ENCODE data around the gene VWA5B2.

VWA5B2 gene

DNA sequence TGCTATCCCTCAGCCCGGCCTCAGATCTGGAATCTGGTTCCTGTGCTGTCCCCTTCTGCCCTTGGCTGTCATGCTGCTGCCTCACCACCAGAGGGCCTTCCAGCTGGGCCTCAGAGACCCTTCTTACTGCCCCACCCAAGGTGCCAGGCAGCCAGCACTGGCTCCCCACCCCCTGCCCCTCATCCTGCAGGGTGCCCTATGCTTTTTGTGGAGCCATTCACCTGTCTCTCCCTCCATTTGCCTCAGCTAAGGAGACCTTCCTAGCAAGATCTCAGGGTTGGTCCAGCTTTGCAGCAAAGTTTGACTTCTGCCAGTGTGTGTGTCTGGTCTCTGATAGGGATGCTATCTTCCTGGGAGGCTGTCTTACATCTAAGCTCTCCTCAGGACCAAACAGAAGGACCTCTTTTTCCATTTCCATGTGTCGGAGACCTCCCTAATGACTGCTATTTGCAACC, 1.9 kb upstream of the VWA5B2 start:
- DNase-seq (ENCODE audit: low spot score) = peak; percentile 55

DNA sequence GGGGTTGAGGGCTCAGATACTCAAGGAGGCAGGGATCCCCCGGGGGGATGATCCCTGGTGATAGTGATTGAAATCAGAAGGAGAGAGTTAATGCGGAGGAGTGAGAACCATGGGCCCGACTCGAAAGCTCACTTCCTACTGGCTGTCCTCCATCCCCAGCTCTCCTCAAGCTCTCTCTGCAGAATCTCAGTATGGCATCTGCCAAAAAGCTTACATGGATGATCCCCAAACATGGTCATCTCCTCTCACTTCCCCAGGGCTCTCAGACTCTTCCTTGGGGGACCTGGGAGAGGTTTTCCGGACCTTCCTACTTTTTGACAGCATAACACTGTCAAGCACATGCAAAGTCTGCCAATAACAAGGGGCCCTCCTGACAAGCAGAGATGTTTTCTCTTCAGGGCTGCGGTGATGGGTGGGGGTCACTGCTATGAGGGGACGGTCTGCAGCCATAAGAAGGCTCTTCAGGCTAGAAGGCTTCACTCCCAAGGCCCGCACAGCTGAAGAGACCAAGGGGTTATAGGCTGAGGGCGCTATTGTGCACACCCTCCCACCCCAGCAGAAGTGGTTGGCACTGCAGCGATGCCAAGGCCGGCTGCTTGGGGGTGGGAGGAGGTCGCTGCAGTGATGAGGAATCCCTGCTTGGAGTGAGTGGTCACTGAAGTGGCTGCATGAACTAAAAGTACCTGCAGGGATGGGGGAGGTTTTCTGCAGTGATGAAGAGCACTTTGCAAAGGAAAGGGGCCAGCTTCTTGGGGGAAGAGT, 828 bp upstream of the VWA5B2 start:
- no peak for DNase-seq (ENCODE audit: low spot score)

DNA sequence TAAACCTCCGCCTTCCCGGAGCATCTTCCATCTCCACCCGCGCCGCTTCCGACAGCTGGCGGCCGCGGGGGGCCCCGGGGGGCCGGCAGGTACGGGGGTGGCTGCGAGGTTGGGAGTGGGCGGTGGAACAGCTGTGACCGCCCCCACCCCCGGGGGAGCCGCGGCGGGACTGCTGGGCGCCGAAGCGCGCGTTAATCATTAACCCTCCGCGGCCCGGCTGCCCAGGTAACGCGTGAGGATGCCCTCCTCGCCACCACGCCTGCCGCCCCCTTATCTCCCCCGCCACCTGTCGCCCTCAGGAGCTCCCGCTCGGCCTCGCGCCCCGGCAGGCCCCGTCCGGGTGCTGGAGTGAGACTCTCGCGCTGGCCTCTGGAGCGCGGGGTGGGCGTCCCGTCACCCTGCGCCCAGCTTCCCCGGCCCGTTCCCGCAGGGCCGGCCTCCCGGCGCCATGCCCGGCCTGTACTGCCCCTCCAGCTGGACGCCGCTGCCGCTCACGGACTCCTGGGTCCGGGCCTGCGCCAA, 757 bp downstream of the VWA5B2 start:
- no peak for DNase-seq (ENCODE audit: low spot score)

DNA sequence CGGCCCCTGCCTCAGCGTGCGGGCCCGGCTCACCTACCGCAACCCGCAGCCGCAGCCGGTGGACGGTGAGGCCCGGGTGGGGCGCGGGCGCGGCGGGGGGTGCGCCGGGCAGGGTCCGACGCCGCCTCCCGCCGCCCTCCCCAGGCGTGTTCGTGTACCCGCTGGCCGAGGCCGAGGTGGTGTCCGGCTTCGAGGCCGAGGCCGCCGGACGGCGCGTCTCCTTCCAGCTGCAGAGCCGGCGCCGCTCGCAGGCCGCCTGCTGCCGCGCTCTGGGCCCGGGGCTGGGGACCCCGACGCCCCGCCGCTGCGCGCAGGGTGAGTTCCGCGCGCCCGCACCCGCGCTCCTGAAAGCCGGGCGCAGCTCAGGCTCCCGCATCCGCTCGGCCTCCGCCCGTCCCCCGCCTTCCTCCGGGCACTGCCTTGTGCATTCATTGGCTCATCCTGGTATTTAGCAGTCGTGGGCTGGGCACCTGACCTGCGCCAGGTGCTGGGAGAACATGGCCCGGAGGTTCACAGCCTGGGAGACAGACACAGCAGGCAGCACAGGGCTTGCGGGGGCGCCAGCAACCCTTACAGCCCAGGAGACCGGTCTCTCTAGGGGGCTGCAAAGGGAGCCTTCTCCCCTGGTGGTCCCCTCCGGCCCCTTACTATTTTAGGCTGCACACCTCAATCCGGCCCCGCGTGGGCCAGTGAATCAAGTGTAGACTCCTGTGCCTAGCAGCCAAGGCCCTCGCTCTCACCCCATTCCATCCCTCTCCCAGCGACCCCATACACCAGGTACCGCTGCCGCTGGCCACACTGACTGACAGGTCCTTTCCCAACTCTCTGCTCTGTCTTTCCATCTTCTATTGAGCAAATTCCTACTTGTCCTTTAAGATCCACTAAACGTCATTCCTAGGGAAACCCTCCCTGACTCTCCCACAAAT, 1.5 kb downstream of the VWA5B2 start:
- no peak for DNase-seq (ENCODE audit: low spot score)

DNA sequence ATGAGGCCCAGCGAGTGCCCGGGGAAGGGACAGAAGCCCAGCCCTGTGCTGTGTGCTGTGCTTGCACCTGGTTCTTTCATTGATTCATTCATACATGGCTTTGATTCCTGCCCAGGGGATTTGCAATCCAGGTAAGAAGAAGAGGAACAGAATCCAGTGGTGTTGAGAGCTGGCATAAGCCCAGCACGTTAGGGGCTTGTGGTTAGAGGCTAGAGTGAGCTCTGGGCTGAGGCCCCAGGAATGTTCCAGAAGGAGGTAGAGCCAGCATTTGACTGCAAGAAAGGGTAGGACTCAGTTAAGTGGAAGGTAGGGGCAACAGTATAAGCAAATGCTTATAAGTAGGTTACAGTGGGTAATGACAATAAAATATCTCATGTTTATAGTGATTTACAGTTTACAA, 2.3 kb downstream of the VWA5B2 start:
- DNase-seq (ENCODE audit: low spot score) = no peak

DNA sequence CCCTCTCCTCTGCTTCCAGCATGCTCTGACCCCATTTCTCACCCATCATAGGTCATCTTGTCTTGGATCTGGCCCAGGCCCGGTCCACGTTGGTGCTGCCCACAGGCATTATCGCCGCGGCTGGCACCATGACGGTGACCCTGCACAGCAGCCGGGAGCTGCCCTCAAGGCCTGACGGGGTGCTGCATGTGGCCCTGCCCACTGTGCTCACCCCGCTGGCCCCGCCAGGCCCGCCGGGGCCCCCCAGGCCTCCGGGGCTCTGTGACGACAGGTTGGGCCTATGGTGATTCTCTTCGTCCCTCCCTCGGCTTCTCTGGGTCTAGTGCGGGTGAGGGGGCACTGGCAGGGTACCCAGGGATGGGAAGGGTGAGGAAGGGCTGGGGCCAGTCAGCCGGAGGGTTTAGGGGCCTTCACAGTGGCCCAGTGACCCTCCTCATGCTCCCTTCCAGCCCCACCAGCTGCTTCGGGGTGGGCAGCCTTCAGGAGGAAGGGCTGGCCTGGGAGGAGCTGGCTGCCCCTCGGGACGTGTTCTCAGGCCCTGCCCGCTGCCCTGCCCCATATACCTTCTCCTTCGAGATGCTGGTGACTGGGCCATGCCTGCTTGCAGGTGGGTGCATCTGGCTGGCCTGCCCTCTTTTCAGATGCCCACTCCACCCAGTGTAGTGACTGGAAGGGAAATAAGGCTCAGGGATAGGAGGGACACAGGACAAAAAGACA, 3.9 kb downstream of the VWA5B2 start:
- DNase-seq (ENCODE audit: low spot score) = no peak

DNA sequence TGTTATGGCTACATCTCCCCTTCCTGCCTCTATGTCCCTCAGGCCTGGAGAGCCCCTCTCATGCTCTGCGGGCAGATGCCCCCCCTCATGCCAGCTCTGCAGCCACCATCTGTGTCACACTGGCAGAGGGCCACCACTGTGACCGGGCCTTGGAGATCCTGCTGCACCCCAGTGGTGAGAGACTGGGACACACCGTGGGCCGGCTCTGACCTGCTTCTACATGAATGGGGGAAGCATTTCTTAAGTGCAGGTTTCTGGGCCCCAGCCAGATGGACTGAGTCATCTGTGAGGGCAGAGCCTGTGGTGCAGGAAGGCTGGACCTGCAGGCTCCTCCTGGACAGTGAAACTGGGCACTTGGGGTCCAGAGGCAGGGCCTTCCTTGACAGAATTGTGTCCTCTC, 4.8 kb downstream of the VWA5B2 start:
- no peak for DNase-seq (ENCODE audit: low spot score)

DNA sequence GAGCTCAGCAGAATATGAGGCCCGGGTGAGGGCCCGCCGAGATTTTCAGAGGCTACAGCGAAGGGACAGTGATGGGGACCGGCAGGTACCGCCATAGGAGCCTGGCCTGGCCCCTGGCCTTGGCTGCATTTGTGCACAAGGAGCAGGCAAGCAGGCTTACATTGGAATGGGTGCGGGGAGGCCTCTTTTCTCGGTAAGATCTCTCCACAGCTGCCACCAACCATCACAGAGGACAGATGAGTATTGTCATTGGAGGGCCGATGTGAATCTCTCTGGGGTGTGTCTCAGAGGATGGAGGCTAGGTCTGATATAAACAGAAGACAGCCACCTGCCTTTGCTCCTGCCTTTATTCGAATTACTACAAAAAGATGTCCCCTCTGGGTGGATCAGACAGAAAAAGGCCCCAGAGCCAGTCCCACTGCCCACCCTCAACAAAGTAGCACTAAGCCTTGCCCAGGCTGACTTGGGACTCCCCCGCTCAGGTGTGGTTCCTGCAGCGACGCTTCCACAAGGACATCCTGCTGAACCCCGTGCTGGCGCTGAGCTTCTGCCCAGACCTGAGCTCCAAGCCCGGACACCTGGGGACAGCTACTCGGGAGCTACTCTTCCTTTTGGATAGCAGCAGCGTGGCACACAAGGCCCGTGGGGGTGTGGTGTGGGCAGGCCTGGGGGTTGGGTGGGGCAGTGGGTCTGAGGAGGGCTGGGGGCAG, 5.4 kb downstream of the VWA5B2 start:
- no peak for DNase-seq (ENCODE audit: low spot score)

DNA sequence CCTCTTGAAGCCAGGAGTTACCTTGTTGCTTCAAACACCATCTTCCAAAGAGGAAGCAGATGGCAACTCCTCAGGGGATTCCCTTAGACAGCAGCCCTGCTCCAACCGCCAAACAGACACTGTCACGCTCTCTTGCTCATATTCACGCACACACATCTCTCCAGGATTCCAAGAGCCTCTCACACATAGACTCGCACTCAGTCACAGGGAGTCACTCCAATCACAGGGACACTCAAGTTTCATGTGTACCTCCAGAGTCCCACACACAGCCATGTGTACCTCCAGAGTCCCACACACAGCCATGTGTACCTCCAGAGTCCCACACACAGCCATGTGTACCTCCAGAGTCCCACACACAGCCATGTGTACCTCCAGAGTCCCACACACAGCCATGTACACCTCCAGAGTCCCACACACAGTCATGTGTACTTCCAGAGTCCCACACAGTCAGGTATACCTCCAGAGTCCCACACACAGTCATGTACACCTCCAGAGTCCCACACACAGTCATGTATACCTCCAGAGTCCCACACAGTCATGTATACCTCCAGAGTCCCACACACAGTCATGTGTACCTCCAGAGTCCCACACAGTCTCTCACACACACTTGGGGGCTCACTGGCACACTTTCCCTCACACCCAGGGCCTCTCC, 6.1 kb downstream of the VWA5B2 start:
- no peak for DNase-seq (ENCODE audit: low spot score)

DNA sequence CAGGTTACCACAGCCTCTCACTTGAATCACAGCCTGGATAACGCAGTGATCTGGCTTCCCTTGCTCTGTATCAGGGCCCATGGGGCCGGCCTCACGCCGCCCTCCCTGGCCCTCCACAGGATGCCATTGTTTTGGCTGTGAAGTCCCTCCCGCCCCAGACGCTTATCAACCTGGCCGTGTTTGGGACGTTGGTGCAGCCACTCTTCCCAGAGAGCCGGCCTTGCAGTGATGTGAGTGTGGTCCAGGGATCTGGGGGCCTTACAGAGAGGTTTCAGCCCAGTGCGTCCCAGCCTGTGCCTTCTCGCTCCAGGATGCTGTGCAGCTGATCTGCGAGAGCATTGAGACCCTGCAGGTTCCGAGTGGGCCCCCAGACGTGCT, 6.6 kb downstream of the VWA5B2 start:
- no peak for DNase-seq (ENCODE audit: low spot score)

DNA sequence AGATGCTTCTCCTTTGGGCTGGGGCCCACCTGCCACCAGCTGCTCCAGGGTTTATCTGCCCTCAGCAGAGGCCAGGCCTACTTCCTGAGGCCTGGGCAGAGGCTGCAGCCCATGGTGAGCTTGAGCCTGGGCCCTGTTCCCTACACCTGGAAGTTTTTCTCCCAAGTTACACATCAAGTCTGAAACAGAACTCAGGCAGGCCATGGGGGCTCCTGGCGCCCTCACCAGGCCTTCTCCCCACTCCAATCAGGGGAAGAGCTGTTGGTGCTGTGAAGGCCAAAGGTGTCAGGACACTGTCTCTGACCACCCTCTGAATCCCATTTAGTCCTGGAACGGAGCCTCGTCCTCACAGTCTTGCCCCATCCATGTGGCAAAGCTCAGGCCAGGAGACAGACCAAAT, 7.3 kb downstream of the VWA5B2 start:
- DNase-seq (ENCODE audit: low spot score) = no peak

DNA sequence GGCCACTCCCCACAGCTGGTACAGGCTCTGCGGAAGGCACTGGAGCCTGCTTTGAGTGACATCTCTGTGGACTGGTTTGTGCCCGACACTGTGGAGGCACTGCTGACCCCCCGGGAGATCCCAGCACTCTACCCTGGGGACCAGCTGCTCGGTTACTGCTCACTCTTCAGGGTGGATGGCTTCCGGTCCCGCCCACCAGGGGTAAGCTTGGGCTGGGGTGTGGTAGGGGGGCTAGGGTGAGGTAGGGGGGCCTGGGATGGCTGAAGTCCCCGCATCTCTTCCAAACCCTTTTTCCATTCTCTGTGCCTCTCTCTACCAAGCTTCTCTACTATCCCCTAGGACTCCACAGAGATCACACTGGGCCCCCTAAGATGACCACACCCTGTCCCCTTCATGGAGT, 7.8 kb downstream of the VWA5B2 start:
- no peak for DNase-seq (ENCODE audit: low spot score)

DNA sequence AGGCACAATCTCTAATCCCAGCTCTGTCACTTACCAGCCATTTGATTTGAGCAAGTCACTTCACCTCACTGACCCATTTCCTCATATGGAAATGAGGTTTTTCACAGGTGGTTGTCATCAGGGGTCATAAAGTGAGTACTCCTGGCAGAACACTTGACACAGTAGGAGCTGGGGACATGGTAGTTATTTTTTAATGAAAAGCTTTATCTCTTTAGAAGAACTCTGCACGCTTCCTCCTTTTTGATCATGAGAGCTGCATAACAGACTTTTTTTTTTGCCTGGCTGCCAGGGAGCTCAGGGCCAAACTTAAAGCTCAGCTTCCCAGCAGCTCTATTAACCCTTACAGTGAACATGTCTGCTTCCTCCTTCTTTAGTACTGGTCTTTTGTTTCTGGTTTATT, 8.4 kb downstream of the VWA5B2 start:
- DNase-seq (ENCODE audit: low spot score) = no peak

DNA sequence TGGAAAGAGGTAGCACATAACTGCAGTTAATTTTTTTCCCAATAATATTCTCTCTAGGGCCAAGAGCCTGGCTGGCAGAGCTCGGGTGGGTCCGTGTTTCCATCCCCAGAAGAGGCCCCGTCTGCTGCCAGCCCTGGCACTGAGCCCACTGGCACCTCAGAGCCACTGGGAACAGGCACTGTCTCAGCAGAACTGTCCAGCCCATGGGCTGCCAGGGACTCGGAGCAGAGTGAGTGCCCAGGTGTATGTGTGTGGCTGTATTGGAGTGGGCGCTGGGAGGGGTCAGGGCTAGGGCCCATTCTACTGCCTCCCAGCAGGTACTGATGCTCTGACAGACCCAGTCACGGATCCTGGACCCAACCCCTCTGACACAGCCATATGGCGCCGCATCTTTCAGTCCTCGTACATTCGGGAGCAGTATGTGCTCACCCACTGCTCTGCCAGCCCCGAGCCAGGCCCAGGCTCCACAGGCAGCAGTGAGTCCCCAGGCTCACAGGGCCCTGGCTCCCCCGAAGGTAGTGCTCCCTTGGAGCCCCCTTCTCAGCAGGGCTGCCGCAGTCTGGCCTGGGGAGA, 8.9 kb downstream of the VWA5B2 start:
- DNase-seq (ENCODE audit: low spot score) = no peak

DNA sequence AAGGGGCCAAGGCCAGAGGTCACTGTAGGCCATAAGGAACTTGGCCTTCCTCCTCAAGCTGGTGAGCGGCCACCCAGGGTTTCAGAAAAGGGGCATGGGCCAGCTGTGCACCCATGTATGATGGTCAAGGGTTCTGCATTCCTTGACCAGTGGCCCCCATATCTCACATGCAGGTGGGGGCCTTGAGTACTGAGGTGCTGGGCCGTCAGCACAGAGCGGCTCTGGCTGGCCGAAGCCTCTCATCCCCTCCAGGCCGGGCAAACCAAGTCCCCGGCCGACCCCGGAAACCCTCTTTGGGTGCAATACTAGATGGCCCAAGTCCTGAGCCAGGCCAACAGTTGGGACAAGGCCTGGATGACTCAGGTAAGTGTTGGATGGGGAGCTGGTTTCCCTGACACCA, 9.8 kb downstream of the VWA5B2 start:
- no peak for DNase-seq (ENCODE audit: low spot score)

DNA sequence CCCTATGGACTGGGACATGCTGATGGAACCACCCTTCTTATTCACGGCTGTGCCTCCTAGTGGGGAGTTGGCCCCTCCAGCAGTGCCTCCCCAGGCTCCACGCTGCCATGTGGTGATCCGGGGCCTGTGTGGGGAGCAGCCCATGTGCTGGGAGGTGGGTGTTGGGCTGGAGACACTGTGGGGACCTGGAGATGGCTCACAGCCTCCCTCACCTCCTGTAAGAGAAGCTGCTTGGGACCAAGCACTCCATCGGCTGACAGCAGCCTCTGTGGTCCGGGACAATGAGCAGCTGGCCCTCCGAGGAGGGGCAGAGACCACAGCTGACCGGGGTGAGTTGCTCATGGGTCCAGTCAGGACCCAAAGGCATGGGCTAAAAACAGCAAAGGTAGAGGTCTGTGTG, 10.3 kb downstream of the VWA5B2 start:
- no peak for DNase-seq (ENCODE audit: low spot score)

DNA sequence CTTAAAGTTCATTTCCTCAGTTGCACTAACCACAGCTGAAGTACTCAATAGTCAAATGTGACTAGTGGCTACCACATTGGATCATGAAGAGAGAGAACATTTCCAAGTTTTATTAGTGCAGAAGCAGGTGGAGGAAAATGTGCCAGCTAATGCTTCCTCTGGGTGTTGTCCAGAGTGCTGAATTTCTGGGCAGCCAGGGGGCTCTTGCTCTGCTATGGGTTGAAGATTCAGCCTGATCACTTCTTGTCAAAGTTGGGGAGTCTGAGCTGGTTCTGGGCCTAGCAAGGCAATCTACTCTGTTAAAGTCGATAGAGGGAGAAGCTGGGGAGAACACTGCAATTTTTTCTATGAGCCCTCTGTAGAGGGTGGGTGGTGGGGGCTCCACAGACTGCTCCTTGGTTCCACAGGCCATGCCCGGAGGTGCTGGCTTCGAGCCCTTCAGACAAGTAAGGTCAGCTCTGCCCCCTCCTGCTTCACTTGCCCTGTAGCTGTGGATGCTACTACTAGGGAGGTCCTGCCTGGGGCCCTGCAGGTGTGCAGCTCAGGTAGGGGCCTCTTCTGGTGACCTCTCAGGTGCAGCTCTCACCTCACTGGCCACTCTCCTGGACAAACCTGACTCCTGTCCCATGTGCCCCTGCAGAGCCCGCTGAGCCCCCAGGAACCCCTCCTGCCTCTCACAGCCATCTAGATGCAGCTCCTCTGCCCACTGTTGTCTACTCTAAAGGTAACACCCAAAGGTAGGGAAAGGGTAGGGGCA, 11.2 kb downstream of the VWA5B2 start:
- DNase-seq (ENCODE audit: low spot score) = no peak

DNA sequence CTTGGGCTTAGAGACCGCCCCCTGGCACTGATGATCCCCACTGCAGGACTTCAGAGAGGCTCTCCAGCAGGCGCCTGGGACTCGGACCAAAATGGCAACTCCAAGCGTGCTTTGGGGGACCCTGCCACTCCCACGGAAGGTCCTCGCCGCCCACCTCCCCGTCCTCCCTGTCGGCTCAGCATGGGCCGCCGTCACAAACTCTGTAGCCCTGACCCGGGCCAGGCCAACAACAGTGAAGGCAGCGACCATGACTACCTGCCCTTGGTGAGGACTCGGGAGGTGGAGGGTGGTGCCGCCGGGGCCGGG, 11.7 kb downstream of the VWA5B2 start:
- no peak for DNase-seq (ENCODE audit: low spot score)

DNA sequence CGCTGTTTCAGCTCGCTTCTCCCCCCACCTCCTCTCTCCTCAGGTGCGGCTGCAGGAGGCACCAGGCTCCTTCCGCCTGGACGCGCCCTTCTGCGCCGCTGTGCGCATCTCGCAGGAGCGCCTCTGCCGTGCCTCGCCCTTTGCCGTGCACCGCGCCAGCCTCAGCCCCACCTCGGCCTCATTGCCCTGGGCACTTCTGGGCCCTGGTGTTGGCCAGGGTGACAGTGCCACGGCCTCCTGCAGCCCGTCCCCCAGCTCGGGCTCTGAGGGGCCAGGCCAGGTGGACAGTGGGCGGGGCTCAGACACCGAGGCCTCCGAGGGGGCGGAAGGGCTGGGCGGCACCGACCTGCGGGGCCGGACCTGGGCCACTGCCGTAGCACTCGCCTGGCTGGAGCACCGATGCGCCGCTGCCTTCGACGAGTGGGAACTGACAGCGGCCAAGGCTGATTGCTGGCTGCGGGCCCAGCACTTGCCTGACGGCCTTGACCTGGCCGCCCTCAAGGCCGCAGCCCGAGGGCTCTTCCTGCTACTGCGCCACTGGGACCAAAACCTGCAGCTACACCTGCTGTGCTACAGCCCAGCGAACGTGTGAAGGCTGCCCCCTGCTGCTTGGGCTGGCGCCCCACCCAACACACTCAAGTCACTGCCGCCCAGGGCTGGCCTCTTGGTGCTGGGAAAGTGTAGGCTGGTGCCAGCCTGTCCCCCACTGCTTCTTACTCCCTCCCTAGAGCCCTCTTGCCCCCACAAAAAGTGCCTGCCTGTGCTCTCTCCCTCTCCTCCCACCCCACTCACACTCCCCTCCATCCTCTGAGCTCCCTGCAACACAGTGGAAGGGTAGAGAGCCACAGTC, 12.3 kb downstream of the VWA5B2 start:
- no peak for DNase-seq (ENCODE audit: low spot score)

Measured in CD4-positive, alpha-beta T cell treated with Interleukin-15 for 4 hours (primary cell).